A673 (cell line): Measurements from ENCODE around the gene CCNYL1.
A peak's percentile ranks its signal among the peaks of the same experiment; 100 is the strongest.

ENCODE experiments used
- EZH2 ChIP-seq: fragments of 200-600 bp; sonication (generic); IDR thresholded peaks from 2 replicates; pipeline ENCODE4 v1.6.1; 2017; ENCODE audit warnings: borderline replicate concordance, low read depth, mild to moderate bottlenecking, mixed read lengths, antibody characterized with exemption, low read length; ENCODE audit not compliant: poor library complexity, severe bottlenecking
- TF ChIP-seq, protein P1 (sequence below): fragments of 300-800, 200-600 bp; sonication (generic); conservative IDR thresholded peaks from 2 replicates; pipeline ENCODE4 v1.5.1; 2017; ENCODE audit warnings: low read depth, mild to moderate bottlenecking, antibody characterized with exemption, low read length, moderate library complexity, mixed read lengths

DNA sequence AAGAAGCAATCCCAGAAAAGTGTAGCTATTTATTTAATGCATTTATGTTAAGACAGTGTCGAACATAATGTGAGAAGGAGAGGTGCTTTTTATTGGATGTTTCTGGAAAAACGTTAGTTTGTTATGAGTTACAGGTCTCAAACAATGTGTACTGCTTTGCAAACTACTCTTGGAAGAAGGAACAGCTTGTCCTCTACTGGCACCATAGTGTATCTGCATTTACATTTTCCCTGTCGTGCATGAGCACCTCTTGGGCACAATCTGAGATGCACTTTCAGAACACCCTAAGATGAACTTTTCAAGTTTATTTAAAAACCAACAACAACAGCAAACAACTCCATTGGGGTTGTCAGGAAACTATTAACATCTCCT lies 22.8 kb downstream of the CCNYL1 start:
- TF ChIP-seq, protein P1, sequence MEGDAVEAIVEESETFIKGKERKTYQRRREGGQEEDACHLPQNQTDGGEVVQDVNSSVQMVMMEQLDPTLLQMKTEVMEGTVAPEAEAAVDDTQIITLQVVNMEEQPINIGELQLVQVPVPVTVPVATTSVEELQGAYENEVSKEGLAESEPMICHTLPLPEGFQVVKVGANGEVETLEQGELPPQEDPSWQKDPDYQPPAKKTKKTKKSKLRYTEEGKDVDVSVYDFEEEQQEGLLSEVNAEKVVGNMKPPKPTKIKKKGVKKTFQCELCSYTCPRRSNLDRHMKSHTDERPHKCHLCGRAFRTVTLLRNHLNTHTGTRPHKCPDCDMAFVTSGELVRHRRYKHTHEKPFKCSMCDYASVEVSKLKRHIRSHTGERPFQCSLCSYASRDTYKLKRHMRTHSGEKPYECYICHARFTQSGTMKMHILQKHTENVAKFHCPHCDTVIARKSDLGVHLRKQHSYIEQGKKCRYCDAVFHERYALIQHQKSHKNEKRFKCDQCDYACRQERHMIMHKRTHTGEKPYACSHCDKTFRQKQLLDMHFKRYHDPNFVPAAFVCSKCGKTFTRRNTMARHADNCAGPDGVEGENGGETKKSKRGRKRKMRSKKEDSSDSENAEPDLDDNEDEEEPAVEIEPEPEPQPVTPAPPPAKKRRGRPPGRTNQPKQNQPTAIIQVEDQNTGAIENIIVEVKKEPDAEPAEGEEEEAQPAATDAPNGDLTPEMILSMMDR: peak; percentile 42; the same call in 1 of the 2 replicates
- TF ChIP-seq EZH2: no peak
